GM19324 (cell line): ENCODE results near the gene RIN3.

Experiments used
- ATAC-seq: cut with Tn5 transposase; IDR thresholded peaks from one replicate; pipeline ENCODE4 v1.9.1; 2021; ENCODE audit warnings: mild to moderate bottlenecking, moderate library complexity; ENCODE audit not compliant: unreplicated experiment, low FRiP score

RIN3 gene

GRCh38 chr14:92655419-92656201, 142.0 kb downstream of the RIN3 start:
- no peak for ATAC-seq

- no peak for ATAC-seq
These were observed 142.9 kb downstream of the RIN3 start for GRCh38 chr14:92656306-92657081.

GRCh38 chr14:92657457-92658142, 144.0 kb downstream of the RIN3 start:
- no peak for ATAC-seq

- ATAC-seq, result no peak
These were observed 144.6 kb downstream of the RIN3 start for GRCh38 chr14:92658160-92658559.

GRCh38 chr14:92658684-92659083, 145.1 kb downstream of the RIN3 start:
- ATAC-seq, result no peak

- no peak for ATAC-seq
These were observed 146.4 kb downstream of the RIN3 start for GRCh38 chr14:92659765-92660561.

GRCh38 chr14:92660571-92660970, 147.0 kb downstream of the RIN3 start:
- no peak for ATAC-seq

GRCh38 chr14:92663049-92663448, 149.5 kb downstream of the RIN3 start:
- no peak for ATAC-seq

- no peak for ATAC-seq
These were observed 152.1 kb downstream of the RIN3 start for GRCh38 chr14:92665661-92666110.

GRCh38 chr14:92666251-92666650, 152.7 kb downstream of the RIN3 start:
- no peak for ATAC-seq

- ATAC-seq, result no peak
These were observed 154.8 kb downstream of the RIN3 start for GRCh38 chr14:92668276-92668973.

GRCh38 chr14:92670160-92670559, 156.6 kb downstream of the RIN3 start:
- no peak for ATAC-seq

- ATAC-seq, result no peak
These were observed 157.2 kb downstream of the RIN3 start for GRCh38 chr14:92670643-92671366.

GRCh38 chr14:92673601-92674150, 160.1 kb downstream of the RIN3 start:
- ATAC-seq, result no peak

GRCh38 chr14:92675421-92675820, 161.8 kb downstream of the RIN3 start:
- ATAC-seq, result no peak

GRCh38 chr14:92675976-92676375, 162.4 kb downstream of the RIN3 start:
- no peak for ATAC-seq

- no peak for ATAC-seq
These were observed 163.0 kb downstream of the RIN3 start for GRCh38 chr14:92676403-92677086.

- peak; percentile 65 for ATAC-seq
These were observed 163.6 kb downstream of the RIN3 start for GRCh38 chr14:92677087-92677668.
